HT1080 (cell line): ENCODE results near the gene HOXA2. TPM values are rescaled to one million over a fixed set of nuclear protein-coding genes. Genes with fewer than 3 reads are reported as not detected.
A peak's percentile ranks its signal among the peaks of the same experiment; 100 is the strongest.

Experiments used
- DNase-seq: peaks from one replicate; pipeline ENCODE4 v3.0.0-alpha.2; 2015; ENCODE audit warnings: low read depth
- total RNA-seq: library from RNA; depleted of rRNA; stranded (reverse); fragments of >200 nt; shearing (Covaris generic); gene quantifications from 2 replicates; pipeline ENCODE4 v1.2.3, GENCODE V29; 2014

Gene HOXA2
- total RNA-seq, 1 experiment from 2014 or later, result not detected

GRCh38 chr7:27141923-27142579 lies 39.6 kb upstream of the HOXA2 start:
- no peak for DNase-seq

GRCh38 chr7:27141137-27141922 lies 38.8 kb upstream of the HOXA2 start:
- no peak for DNase-seq

- no peak for DNase-seq
Measured at GRCh38 chr7:27140126-27140857, 37.8 kb upstream of the HOXA2 start.

GRCh38 chr7:27139334-27140125 lies 37.0 kb upstream of the HOXA2 start:
- no peak for DNase-seq

GRCh38 chr7:27138985-27139333 lies 36.5 kb upstream of the HOXA2 start:
- no peak for DNase-seq

- DNase-seq, result no peak
Measured at GRCh38 chr7:27138472-27138871, 36.0 kb upstream of the HOXA2 start.

GRCh38 chr7:27137640-27138315 lies 35.3 kb upstream of the HOXA2 start:
- DNase-seq, result no peak

- peak; percentile 93 for DNase-seq
Measured at GRCh38 chr7:27134392-27134791, 31.9 kb upstream of the HOXA2 start.

GRCh38 chr7:27133409-27134231 lies 31.1 kb upstream of the HOXA2 start:
- DNase-seq, result no peak

- no peak for DNase-seq
Measured at GRCh38 chr7:27132978-27133377, 30.5 kb upstream of the HOXA2 start.

GRCh38 chr7:27132214-27132613 lies 29.7 kb upstream of the HOXA2 start:
- DNase-seq, result no peak

GRCh38 chr7:27131390-27131819 lies 28.9 kb upstream of the HOXA2 start:
- DNase-seq, result no peak

GRCh38 chr7:27130540-27131389 lies 28.3 kb upstream of the HOXA2 start, which contains the start of gene HOXA4:
TSS of gene HOXA4 (minus strand) at chr7:27130757. CDS start at chr7:27130733, 24 bp downstream.
- peak; percentile 84 for DNase-seq

GRCh38 chr7:27129729-27130539 lies 27.5 kb upstream of the HOXA2 start:
- no peak for DNase-seq

GRCh38 chr7:27128776-27129728 lies 26.6 kb upstream of the HOXA2 start:
- no peak for DNase-seq

- no peak for DNase-seq
Measured at GRCh38 chr7:27128034-27128433, 25.6 kb upstream of the HOXA2 start.
